SIG-M5 treated with dmso at 0.1 percent for 504 hours (cell line): ENCODE results near the gene PHLPP1.
A peak's percentile ranks its signal among the peaks of the same experiment; 100 is the strongest.

Experiments used
- DNase-seq: peaks from one replicate; lab custom pipeline; 2025; ENCODE audit not compliant: unreplicated experiment; lab: John Stamatoyannopoulos, UW

The PHLPP1 gene

GRCh38 chr18:62771494-62772270, 56.3 kb downstream of the PHLPP1 start:
- DNase-seq: peak; percentile 10

- no peak for DNase-seq
Observed at GRCh38 chr18:62772860-62773584, 57.7 kb downstream of the PHLPP1 start.

GRCh38 chr18:62773691-62774090, 58.4 kb downstream of the PHLPP1 start:
- DNase-seq: no peak

GRCh38 chr18:62776024-62776570, 60.8 kb downstream of the PHLPP1 start:
- DNase-seq: no peak

GRCh38 chr18:62777814-62778213, 62.5 kb downstream of the PHLPP1 start:
- no peak for DNase-seq

GRCh38 chr18:62778976-62779869, 63.9 kb downstream of the PHLPP1 start:
- no peak for DNase-seq

GRCh38 chr18:62781262-62781661, 65.9 kb downstream of the PHLPP1 start:
- no peak for DNase-seq

- DNase-seq: peak; percentile 15
Observed at GRCh38 chr18:62781893-62782292, 66.6 kb downstream of the PHLPP1 start.

GRCh38 chr18:62784338-62784965, 69.1 kb downstream of the PHLPP1 start:
- peak; percentile 5 for DNase-seq

- no peak for DNase-seq
Observed at GRCh38 chr18:62784966-62785413, 69.6 kb downstream of the PHLPP1 start.

- no peak for DNase-seq
Observed at GRCh38 chr18:62786689-62787088, 71.3 kb downstream of the PHLPP1 start.

GRCh38 chr18:62788111-62788510, 72.8 kb downstream of the PHLPP1 start:
- no peak for DNase-seq

GRCh38 chr18:62788876-62789275, 73.5 kb downstream of the PHLPP1 start:
- DNase-seq: no peak

GRCh38 chr18:62790871-62791772, 75.8 kb downstream of the PHLPP1 start:
- no peak for DNase-seq

GRCh38 chr18:62792016-62792415, 76.7 kb downstream of the PHLPP1 start:
- DNase-seq: no peak

GRCh38 chr18:62795813-62796212, 80.5 kb downstream of the PHLPP1 start:
- DNase-seq: no peak

GRCh38 chr18:62796216-62796621, 80.9 kb downstream of the PHLPP1 start:
- DNase-seq: no peak

- no peak for DNase-seq
Observed at GRCh38 chr18:62797329-62797728, 82.0 kb downstream of the PHLPP1 start.

GRCh38 chr18:62799977-62800376, 84.6 kb downstream of the PHLPP1 start:
- no peak for DNase-seq

- DNase-seq: no peak
Observed at GRCh38 chr18:62802523-62802922, 87.2 kb downstream of the PHLPP1 start.
